OCI-LY1 (cell line): ENCODE results near the gene SNAI3.

Experiments used
- H2AFZ ChIP-seq: fragments of 200-600 bp; sonication (generic), shearing (Covaris generic); 2 replicates; pipeline ENCODE4 v1.6.0; 2014; ENCODE audit warnings: antibody characterized with exemption, mild to moderate bottlenecking, low read length
- H3F3A ChIP-seq: fragments of 200-600 bp; sonication (generic), shearing (Covaris generic); 2 replicates; pipeline ENCODE4 v1.6.0; 2014; ENCODE audit warnings: mild to moderate bottlenecking, antibody characterized with exemption, low read length, moderate library complexity; ENCODE audit not compliant: insufficient read depth
- H3K27ac ChIP-seq: fragments of 200-600 bp; sonication (generic); 2 replicates; pipeline ENCODE4 v1.5.1; 2014; ENCODE audit warnings: low read length, mixed run types, mild to moderate bottlenecking, low read depth; ENCODE audit not compliant: poor library complexity, severe bottlenecking
- H3K27me3 ChIP-seq: fragments of 200-600 bp; sonication (generic); 2 replicates; pipeline ENCODE4 v1.6.0; 2014; ENCODE audit warnings: antibody characterized with exemption, mild to moderate bottlenecking, low read length, moderate library complexity; ENCODE audit not compliant: insufficient read depth
- H3K36me3 ChIP-seq: fragments of 200-600 bp; sonication (generic); 2 replicates; pipeline ENCODE4 v1.6.1; 2014; ENCODE audit warnings: mild to moderate bottlenecking, antibody characterized with exemption, low read length, moderate library complexity, mixed read lengths; ENCODE audit not compliant: insufficient read depth
- H3K4me1 ChIP-seq: fragments of 200-600 bp; sonication (generic); 2 replicates; pipeline ENCODE4 v1.5.1; 2014; ENCODE audit warnings: mild to moderate bottlenecking, low read length, moderate library complexity; ENCODE audit not compliant: insufficient read depth, severe bottlenecking
- H3K4me2 ChIP-seq: fragments of 200-600 bp; sonication (generic), shearing (Covaris generic); 2 replicates; pipeline ENCODE4 v1.6.1; 2014; ENCODE audit warnings: low read length
- H3K4me3 ChIP-seq: fragments of 200-600 bp; sonication (generic); 2 replicates; pipeline ENCODE4 v1.5.1; 2014; ENCODE audit warnings: low read length, low read depth, mild to moderate bottlenecking, mixed read lengths; ENCODE audit not compliant: poor library complexity, severe bottlenecking
- H3K79me2 ChIP-seq: fragments of 200-600 bp; shearing (Covaris generic); 2 replicates; pipeline ENCODE4 v1.6.1; 2016; ENCODE audit warnings: mixed run types, low read length, mixed read lengths; ENCODE audit not compliant: insufficient read depth
- H3K9ac ChIP-seq: fragments of 200-600 bp; sonication (generic), shearing (Covaris generic); 2 replicates; pipeline ENCODE4 v1.6.1; 2014; ENCODE audit warnings: mild to moderate bottlenecking, low read length, mixed read lengths
- H3K9me2 ChIP-seq: fragments of 200-600 bp; sonication (generic), shearing (Covaris generic); 2 replicates; pipeline ENCODE4 v1.6.1; 2014; ENCODE audit warnings: low read depth, mild to moderate bottlenecking, low read length, mixed read lengths
- H3K9me3 ChIP-seq: fragments of 200-600 bp; shearing (Covaris generic); 2 replicates; pipeline ENCODE4 v1.6.1; 2014; ENCODE audit warnings: low read length, mixed read lengths
- H4K20me1 ChIP-seq: fragments of 200-600 bp; sonication (generic), shearing (Covaris generic); 2 replicates; pipeline ENCODE4 v1.6.0; 2016; ENCODE audit warnings: mild to moderate bottlenecking, low read length; ENCODE audit not compliant: insufficient read depth
- EZH2 ChIP-seq: fragments of 200-600 bp; sonication (generic), shearing (Covaris generic); IDR thresholded peaks from 2 replicates; pipeline ENCODE4 v1.8.0; 2017; ENCODE audit warnings: borderline replicate concordance, mixed run types, mild to moderate bottlenecking, antibody characterized with exemption, low read length, moderate library complexity, mixed read lengths
- TF ChIP-seq, protein P1 (sequence below): fragments of 200-600 bp; sonication (generic), shearing (Covaris generic); IDR thresholded peaks from 2 replicates; pipeline ENCODE4 v1.5.1; 2017; ENCODE audit warnings: mild to moderate bottlenecking, antibody characterized with exemption, low read length, moderate library complexity, mixed read lengths

Gene SNAI3

GRCh38 chr16:88714420-88715302, 28.4 kb upstream of the SNAI3 start:
- H3K79me2 ChIP-seq, result no peaks in the 10 kb centered on the region
- no peak overlapping the region for H3K4me2 ChIP-seq
- no peaks in the 10 kb centered on the region for H3K9me3 ChIP-seq
- H3K27me3 ChIP-seq, result no peaks in the 10 kb centered on the region
- H3K27ac ChIP-seq, result no peak overlapping the region
- H3K9ac ChIP-seq, result no peak overlapping the region
- TF ChIP-seq, protein P1, sequence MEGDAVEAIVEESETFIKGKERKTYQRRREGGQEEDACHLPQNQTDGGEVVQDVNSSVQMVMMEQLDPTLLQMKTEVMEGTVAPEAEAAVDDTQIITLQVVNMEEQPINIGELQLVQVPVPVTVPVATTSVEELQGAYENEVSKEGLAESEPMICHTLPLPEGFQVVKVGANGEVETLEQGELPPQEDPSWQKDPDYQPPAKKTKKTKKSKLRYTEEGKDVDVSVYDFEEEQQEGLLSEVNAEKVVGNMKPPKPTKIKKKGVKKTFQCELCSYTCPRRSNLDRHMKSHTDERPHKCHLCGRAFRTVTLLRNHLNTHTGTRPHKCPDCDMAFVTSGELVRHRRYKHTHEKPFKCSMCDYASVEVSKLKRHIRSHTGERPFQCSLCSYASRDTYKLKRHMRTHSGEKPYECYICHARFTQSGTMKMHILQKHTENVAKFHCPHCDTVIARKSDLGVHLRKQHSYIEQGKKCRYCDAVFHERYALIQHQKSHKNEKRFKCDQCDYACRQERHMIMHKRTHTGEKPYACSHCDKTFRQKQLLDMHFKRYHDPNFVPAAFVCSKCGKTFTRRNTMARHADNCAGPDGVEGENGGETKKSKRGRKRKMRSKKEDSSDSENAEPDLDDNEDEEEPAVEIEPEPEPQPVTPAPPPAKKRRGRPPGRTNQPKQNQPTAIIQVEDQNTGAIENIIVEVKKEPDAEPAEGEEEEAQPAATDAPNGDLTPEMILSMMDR, result no peak
- TF ChIP-seq EZH2, result no peak
- no peak overlapping the region for H3K4me3 ChIP-seq
- H3F3A ChIP-seq, result no peaks in the 10 kb centered on the region
- H3K4me1 ChIP-seq, result no peaks in the 10 kb centered on the region
- H4K20me1 ChIP-seq, result no peaks in the 10 kb centered on the region
- no peaks in the 10 kb centered on the region for H3K9me2 ChIP-seq
- H3K36me3 ChIP-seq, result peaks cover 42% of the 10 kb centered on the region
- H2AFZ ChIP-seq, result no peak overlapping the region

DNA sequence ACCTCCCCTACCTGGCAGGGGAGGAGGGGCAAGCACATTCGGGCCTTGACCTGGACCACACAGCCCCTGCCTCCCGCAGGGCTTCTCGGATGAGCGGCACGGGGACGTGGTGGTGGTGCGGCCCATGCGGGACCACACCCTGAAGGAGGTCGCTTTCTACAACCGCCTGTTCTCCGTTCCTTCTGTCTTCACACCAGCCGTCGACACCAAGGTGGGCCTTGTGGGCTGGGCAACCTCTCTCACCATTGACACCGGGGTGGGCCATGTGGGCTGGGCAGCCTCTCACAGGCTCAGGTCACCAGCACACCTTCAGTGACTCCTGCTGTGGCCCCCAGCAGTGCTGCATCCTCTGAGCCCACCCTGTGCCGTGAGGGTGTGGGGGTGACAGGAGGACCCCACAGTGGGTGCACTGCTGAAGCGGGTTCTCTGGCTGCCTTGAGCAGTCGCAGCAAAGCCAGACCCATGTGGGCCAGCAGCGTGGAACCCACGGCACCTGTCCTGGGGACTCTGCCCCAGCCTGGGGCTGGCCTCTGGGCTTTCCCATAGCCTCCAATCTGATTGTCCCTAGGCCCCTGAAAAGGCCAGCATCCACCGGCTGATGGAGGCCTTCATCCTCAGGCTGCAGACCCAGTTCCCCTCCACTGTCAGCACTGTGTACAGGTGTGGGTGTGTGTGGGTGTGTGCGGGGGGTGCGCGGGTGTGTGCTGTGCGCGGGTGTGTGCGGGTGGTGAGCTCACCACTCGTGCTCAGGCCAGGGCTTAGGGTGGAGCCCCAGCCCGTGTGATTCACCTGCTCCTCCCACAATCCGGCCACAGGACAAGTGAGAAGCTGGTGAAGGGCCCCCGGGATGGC, 27.5 kb upstream of the SNAI3 start:
- H3K27me3 ChIP-seq, result no peaks in the 10 kb centered on the region
- H3K4me1 ChIP-seq, result no peaks in the 10 kb centered on the region
- H3F3A ChIP-seq, result no peaks in the 10 kb centered on the region
- no peaks in the 10 kb centered on the region for H3K9me2 ChIP-seq
- TF ChIP-seq EZH2, result no peak
- TF ChIP-seq, protein P1, result no peak
- no peak overlapping the region for H3K4me3 ChIP-seq
- no peaks in the 10 kb centered on the region for H3K9me3 ChIP-seq
- no peak overlapping the region for H2AFZ ChIP-seq
- H3K4me2 ChIP-seq, result no peak overlapping the region
- no peaks in the 10 kb centered on the region for H4K20me1 ChIP-seq
- no peaks in the 10 kb centered on the region for H3K79me2 ChIP-seq
- peaks cover 40% of the 10 kb centered on the region for H3K36me3 ChIP-seq
- H3K27ac ChIP-seq, result no peak overlapping the region
- no peak overlapping the region for H3K9ac ChIP-seq

DNA sequence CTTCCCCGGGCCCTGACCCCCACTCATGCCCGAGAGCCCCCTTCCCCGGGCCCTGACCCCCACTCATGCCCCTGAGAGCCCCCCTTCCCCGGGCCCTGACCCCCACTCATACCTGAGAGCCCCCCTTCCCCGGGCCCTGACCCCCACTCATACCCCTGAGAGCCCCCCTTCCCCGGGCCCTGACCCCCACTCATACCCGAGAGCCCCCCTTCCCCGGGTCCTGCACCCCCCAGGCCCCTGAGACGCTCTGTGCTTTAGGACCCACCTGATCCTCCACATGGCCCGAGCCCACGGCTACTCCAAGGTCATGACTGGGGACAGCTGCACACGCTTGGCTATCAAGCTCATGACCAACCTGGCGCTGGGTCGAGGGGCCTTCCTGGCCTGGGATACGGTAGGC, 26.7 kb upstream of the SNAI3 start:
- Histone ChIP-seq H2AFZ (no peak overlapping the region), H3K27me3 (no peaks in the 10 kb centered on the region), H3K4me1 (peaks cover 3% of the 10 kb centered on the region), H3F3A (no peaks in the 10 kb centered on the region), H3K9me2 (no peaks in the 10 kb centered on the region), H3K36me3 (peaks cover 37% of the 10 kb centered on the region), H3K4me2 (no peak overlapping the region), H3K79me2 (no peaks in the 10 kb centered on the region), H4K20me1 (no peaks in the 10 kb centered on the region), H3K27ac (no peak overlapping the region), H3K4me3 (no peak overlapping the region), H3K9ac (no peak overlapping the region), H3K9me3 (no peaks in the 10 kb centered on the region)
- TF ChIP-seq, protein P1, result no peak
- TF ChIP-seq EZH2, result no peak
